ENCODE results near the gene CPE.

DNA sequence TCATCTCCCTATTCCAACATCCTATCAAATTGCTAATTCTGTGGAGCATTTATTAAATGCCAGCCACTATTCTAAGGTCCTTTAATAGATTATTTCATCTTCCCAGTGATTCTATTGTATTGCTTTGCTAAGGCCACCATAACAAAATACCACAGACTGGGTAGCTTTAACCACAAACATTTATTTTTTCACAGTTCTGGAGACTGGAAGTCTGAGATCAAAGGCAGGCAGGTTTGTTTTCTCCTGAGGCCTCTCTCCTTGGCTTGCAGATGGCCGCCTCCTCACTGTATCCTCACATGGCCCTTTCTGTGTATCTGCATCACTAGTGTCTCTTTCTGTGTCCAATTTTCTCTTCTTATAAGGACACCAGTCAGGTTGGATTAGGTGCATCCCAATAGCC lies 64.5 kb downstream of the CPE start:
- TF ChIP-seq POLR2AphosphoS5 (IDR thresholded peaks at IDR 0.05; ENCODE audit: low read depth, low read length) (no peak), REST (IDR thresholded peaks at IDR 0.05; ENCODE audit: insufficient read depth in 1 of 2, low read depth in 2 of 2, low read length in 2 of 2) (no peak)

All from PFSK-1 (cell line).